ENCODE measurements around the gene BRD7. TPM values are rescaled to one million over a fixed set of nuclear protein-coding genes. Genes with fewer than 3 reads are reported as not detected.

The BRD7 gene
- total RNA-seq, 2 experiments from 2014 or later = 76.2 to 93.4 TPM

GRCh38 chr16:50390371-50390771 lies 21.6 kb upstream of the BRD7 start:
- no peaks in the 10 kb centered on the region for H3K4me1 Mint-ChIP-seq (ENCODE audit: low read depth)
- H3K27ac Mint-ChIP-seq = no peak overlapping the region
- intact Hi-C loops (cut with micrococcal nuclease) = no loop called here
- H3K9me3 Mint-ChIP-seq = no peaks in the 10 kb centered on the region
- no peak for TF ChIP-seq CTCF (IDR thresholded peaks at IDR 0.05)
- ATAC-seq (no peak), DNase-seq (no peak)
- H3K27me3 Mint-ChIP-seq = no peaks in the 10 kb centered on the region
- H3K4me3 Mint-ChIP-seq = no peak overlapping the region
- ChIA-PET POLR2A (no interaction called here), CTCF (no interaction called here)
- H3K36me3 Mint-ChIP-seq (ENCODE audit: low read depth) = no peaks in the 10 kb centered on the region

GRCh38 chr16:50389900-50390299 lies 21.1 kb upstream of the BRD7 start:
- DNase-seq (no peak), ATAC-seq (no peak)
- TF ChIP-seq CTCF (IDR thresholded peaks at IDR 0.05) = no peak
- Mint-ChIP-seq H3K4me1 (ENCODE audit: low read depth) (no peaks in the 10 kb centered on the region), H3K27ac (no peak overlapping the region), H3K27me3 (no peaks in the 10 kb centered on the region), H3K4me3 (no peak overlapping the region), H3K36me3 (ENCODE audit: low read depth) (no peaks in the 10 kb centered on the region), H3K9me3 (no peaks in the 10 kb centered on the region)
- CTCF ChIA-PET = interaction anchor here (1.3 kb wide), 1 partner anchor 158 kb away, joined by 3 read pairs; the partner anchor contains the start of gene NKD1
- POLR2A ChIA-PET = no interaction called here
- intact Hi-C loops (cut with micrococcal nuclease) = no loop called here

- Mint-ChIP-seq H3K9me3 (no peaks in the 10 kb centered on the region), H3K27me3 (no peaks in the 10 kb centered on the region), H3K4me1 (ENCODE audit: low read depth) (no peaks in the 10 kb centered on the region), H3K27ac (no peak overlapping the region), H3K36me3 (ENCODE audit: low read depth) (no peaks in the 10 kb centered on the region), H3K4me3 (no peak overlapping the region)
- ATAC-seq (no peak), DNase-seq (no peak)
- ChIA-PET POLR2A (interaction anchor here (1.1 kb wide), 1 partner anchor 137 kb away, joined by 3 read pairs; no protein-coding TSS in a partner anchor), CTCF (interaction anchor here (0.8 to 1.3 kb wide), 5 partner anchors 34 to 277 kb away, joined by 3 to 5 read pairs (median 3); partner anchors contain the start of gene NKD1)
- TF ChIP-seq CTCF (IDR thresholded peaks at IDR 0.05) = no peak
- intact Hi-C loops (cut with micrococcal nuclease) = no loop called here
Measured at GRCh38 chr16:50388496-50388895, 19.7 kb upstream of the BRD7 start.

GRCh38 chr16:50386774-50387173 lies 18.0 kb upstream of the BRD7 start:
- intact Hi-C loops (cut with micrococcal nuclease) = no loop called here
- Mint-ChIP-seq H3K9me3 (no peaks in the 10 kb centered on the region), H3K27me3 (no peaks in the 10 kb centered on the region), H3K27ac (no peak overlapping the region), H3K36me3 (ENCODE audit: low read depth) (no peaks in the 10 kb centered on the region), H3K4me3 (no peak overlapping the region), H3K4me1 (ENCODE audit: low read depth) (no peaks in the 10 kb centered on the region)
- CTCF ChIA-PET = interaction anchor here (1.0 to 1.5 kb wide), 2 partner anchors 279 to 420 kb away, joined by 3 read pairs; no protein-coding TSS in a partner anchor
- DNase-seq (no peak), ATAC-seq (no peak)
- no peak for TF ChIP-seq CTCF (IDR thresholded peaks at IDR 0.05)
- POLR2A ChIA-PET = interaction anchor here (1.0 kb wide), 1 partner anchor 17 kb away, joined by 3 read pairs; no protein-coding TSS in a partner anchor

- ChIA-PET POLR2A (interaction anchor here (1.0 kb wide), 1 partner anchor 17 kb away, joined by 3 read pairs; no protein-coding TSS in a partner anchor), CTCF (interaction anchor here (1.5 kb wide), 1 partner anchor 279 kb away, joined by 3 read pairs; no protein-coding TSS in a partner anchor)
- Mint-ChIP-seq H3K27me3 (no peaks in the 10 kb centered on the region), H3K27ac (no peak overlapping the region), H3K36me3 (ENCODE audit: low read depth) (no peaks in the 10 kb centered on the region), H3K9me3 (no peaks in the 10 kb centered on the region), H3K4me3 (no peak overlapping the region), H3K4me1 (ENCODE audit: low read depth) (no peaks in the 10 kb centered on the region)
- intact Hi-C loops (cut with micrococcal nuclease) = no loop called here
- no peak for TF ChIP-seq CTCF (IDR thresholded peaks at IDR 0.05)
- DNase-seq (no peak), ATAC-seq (no peak)
Measured at GRCh38 chr16:50386139-50386538, 17.4 kb upstream of the BRD7 start.
